Esophagus muscularis mucosa (tissue), 3 donors: Measurements from ENCODE around the gene PPDPF.

ENCODE experiments used
- CTCF ChIP-seq, 3 experiments: fragments of 200-600 bp in 2 of 3; fragments of 450-650 bp in 1 of 3; sonication (generic) in 2 of 3; IDR thresholded peaks; one replicate each; pipeline ENCODE4 v1.5.1; 2017 to 2019; ENCODE audit warnings: antibody characterized with exemption in 3 of 3, mild to moderate bottlenecking in 2 of 3, moderate library complexity in 1 of 3
- POLR2AphosphoS5 ChIP-seq, 2 donors: sonication (generic); formaldehyde crosslinking; IDR thresholded peaks; one replicate each; pipeline ENCODE4 v1.6.1; 2017; ENCODE audit warnings: antibody characterized with exemption in 2 of 2

GRCh38 chr20:63471981-63472831, 48.4 kb upstream of the PPDPF start, which contains the start of gene KCNQ2:
- TF ChIP-seq CTCF (IDR thresholded peaks at IDR 0.05), result no peak
- TF ChIP-seq POLR2AphosphoS5 (IDR thresholded peaks at IDR 0.05), result no peak
